SU-DHL-6 (cell line): Measurements from ENCODE around the gene DOK6.

Source experiments
- CTCF ChIP-seq: fragments of 200-600 bp; sonication (generic); IDR thresholded peaks from one replicate; pipeline ENCODE4 v1.5.1; 2017; ENCODE audit warnings: antibody characterized with exemption, mild to moderate bottlenecking, low read length, moderate library complexity; ENCODE audit not compliant: insufficient read depth, poor library complexity, severe bottlenecking
- EZH2phosphoT487 ChIP-seq: fragments of 200-600 bp; sonication (generic), shearing (Covaris generic); conservative IDR thresholded peaks from 2 replicates; pipeline ENCODE4 v1.6.1; 2018; ENCODE audit warnings: mild to moderate bottlenecking, antibody characterized with exemption, low read length, moderate library complexity, mixed read lengths

GRCh38 chr18:69757733-69758132 is 357.0 kb downstream of the DOK6 start:
- TF ChIP-seq CTCF (no peak), EZH2phosphoT487 (no peak)
